ENCODE measurements around the gene PTCD3.

Gene PTCD3

GRCh38 chr2:86157009-86157556 is 51.0 kb downstream of the PTCD3 start:
- H3K4me3 Mint-ChIP-seq = no peak overlapping the region
- no peaks in the 10 kb centered on the region for H3K9me3 Mint-ChIP-seq
- no peak for DNase-seq (ENCODE audit: low spot score in 2 of 2)
- ATAC-seq = no peak
- peaks cover 100% of the 10 kb centered on the region for H3K36me3 Mint-ChIP-seq
- H3K27ac Mint-ChIP-seq = peak overlapping the region; percentile 45
- H3K4me1 Mint-ChIP-seq = peaks cover 7% of the 10 kb centered on the region

- Mint-ChIP-seq H3K27ac (no peak overlapping the region), H3K4me3 (no peak overlapping the region), H3K4me1 (no peaks in the 10 kb centered on the region), H3K36me3 (peaks cover 100% of the 10 kb centered on the region), H3K9me3 (no peaks in the 10 kb centered on the region)
- DNase-seq (ENCODE audit: low spot score in 2 of 2) = no peak
- no peak for ATAC-seq
Observed at GRCh38 chr2:86158286-86158685, 52.3 kb downstream of the PTCD3 start.

GRCh38 chr2:86160156-86160952 is 54.3 kb downstream of the PTCD3 start:
- Mint-ChIP-seq H3K4me1 (no peaks in the 10 kb centered on the region), H3K36me3 (peaks cover 100% of the 10 kb centered on the region), H3K27ac (no peak overlapping the region), H3K9me3 (no peaks in the 10 kb centered on the region), H3K4me3 (no peak overlapping the region)
- no peak for DNase-seq (ENCODE audit: low spot score in 2 of 2)
- no peak for ATAC-seq

GRCh38 chr2:86170449-86170848 is 64.4 kb downstream of the PTCD3 start:
- Mint-ChIP-seq H3K9me3 (no peaks in the 10 kb centered on the region), H3K36me3 (peaks cover 100% of the 10 kb centered on the region), H3K27ac (no peak overlapping the region), H3K4me1 (peaks cover 19% of the 10 kb centered on the region), H3K4me3 (no peak overlapping the region)
- ATAC-seq = peak; percentile 44
- DNase-seq (ENCODE audit: low spot score in 2 of 2) = no peak

GRCh38 chr2:86171295-86171694 is 65.3 kb downstream of the PTCD3 start:
- no peaks in the 10 kb centered on the region for H3K9me3 Mint-ChIP-seq
- DNase-seq (ENCODE audit: low spot score in 2 of 2) = no peak
- no peak for ATAC-seq
- peaks cover 100% of the 10 kb centered on the region for H3K36me3 Mint-ChIP-seq
- H3K4me1 Mint-ChIP-seq = peaks cover 28% of the 10 kb centered on the region
- no peak overlapping the region for H3K27ac Mint-ChIP-seq
- no peak overlapping the region for H3K4me3 Mint-ChIP-seq

GRCh38 chr2:86172610-86173009 is 66.6 kb downstream of the PTCD3 start:
- ATAC-seq = no peak
- Mint-ChIP-seq H3K9me3 (no peaks in the 10 kb centered on the region), H3K4me1 (peaks cover 32% of the 10 kb centered on the region), H3K4me3 (no peak overlapping the region), H3K36me3 (peaks cover 100% of the 10 kb centered on the region), H3K27ac (peak overlapping the region; percentile 39)
- no peak for DNase-seq (ENCODE audit: low spot score in 2 of 2)

GRCh38 chr2:86174445-86174844 is 68.4 kb downstream of the PTCD3 start:
- Mint-ChIP-seq H3K9me3 (no peaks in the 10 kb centered on the region), H3K4me3 (no peak overlapping the region), H3K4me1 (peaks cover 26% of the 10 kb centered on the region), H3K27ac (peak overlapping the region; percentile 33), H3K36me3 (peaks cover 100% of the 10 kb centered on the region)
- ATAC-seq (no peak), DNase-seq (ENCODE audit: low spot score in 2 of 2) (no peak)

GRCh38 chr2:86175828-86176227 is 69.8 kb downstream of the PTCD3 start:
- peaks cover 21% of the 10 kb centered on the region for H3K4me1 Mint-ChIP-seq
- no peak overlapping the region for H3K4me3 Mint-ChIP-seq
- no peaks in the 10 kb centered on the region for H3K9me3 Mint-ChIP-seq
- no peak for DNase-seq (ENCODE audit: low spot score in 2 of 2)
- H3K36me3 Mint-ChIP-seq = peaks cover 100% of the 10 kb centered on the region
- no peak for ATAC-seq
- peak overlapping the region; percentile 29 for H3K27ac Mint-ChIP-seq

GRCh38 chr2:86176597-86176996 is 70.6 kb downstream of the PTCD3 start:
- Mint-ChIP-seq H3K36me3 (peaks cover 100% of the 10 kb centered on the region), H3K27ac (no peak overlapping the region), H3K4me3 (no peak overlapping the region), H3K9me3 (no peaks in the 10 kb centered on the region), H3K4me1 (peaks cover 21% of the 10 kb centered on the region)
- DNase-seq (ENCODE audit: low spot score in 2 of 2) (no peak), ATAC-seq (no peak)

- H3K4me1 Mint-ChIP-seq = peaks cover 68% of the 10 kb centered on the region
- H3K27ac Mint-ChIP-seq = peak overlapping the region; percentile 87
- H3K9me3 Mint-ChIP-seq = no peaks in the 10 kb centered on the region
Observed at GRCh38 chr2:86185517-86186212, 79.6 kb downstream of the PTCD3 start.

GRCh38 chr2:86186431-86186830 is 80.4 kb downstream of the PTCD3 start:
- Mint-ChIP-seq H3K4me3 (peak overlapping the region; percentile 58), H3K4me1 (peaks cover 74% of the 10 kb centered on the region), H3K9me3 (no peaks in the 10 kb centered on the region), H3K36me3 (peaks cover 46% of the 10 kb centered on the region), H3K27ac (peak overlapping the region; percentile 87)
- DNase-seq (ENCODE audit: low spot score in 2 of 2) (no peak), ATAC-seq (peak; percentile 82)

More at GRCh38 chr2:86185517-86186212, 79.6 kb downstream of the PTCD3 start:
- Mint-ChIP-seq H3K4me3 (peak overlapping the region; percentile 58), H3K36me3 (peaks cover 46% of the 10 kb centered on the region)
- ATAC-seq = peak; percentile 63
- no peak for DNase-seq (ENCODE audit: low spot score in 2 of 2)

GRCh38 chr2:86189782-86190416 is 83.9 kb downstream of the PTCD3 start:
- ATAC-seq = no peak
- peaks cover 63% of the 10 kb centered on the region for H3K36me3 Mint-ChIP-seq
- no peak overlapping the region for H3K27ac Mint-ChIP-seq
- no peak overlapping the region for H3K4me3 Mint-ChIP-seq
- no peak for DNase-seq (ENCODE audit: low spot score in 2 of 2)
- H3K9me3 Mint-ChIP-seq = no peaks in the 10 kb centered on the region
- peaks cover 78% of the 10 kb centered on the region for H3K4me1 Mint-ChIP-seq
